Body of pancreas (tissue), 4 donors: Measurements from ENCODE around the gene RGS16. TPM values are rescaled to one million over a fixed set of nuclear protein-coding genes. Genes with fewer than 3 reads are reported as not detected.

Source experiments
- ATAC-seq: fragments of 150-250 bp; one replicate; pipeline ENCODE4 v1.9.1; 2016
- DNase-seq, 4 donors: peaks; one replicate each; pipeline ENCODE4 v3.0.0-alpha.2; 2019
- H3K27ac ChIP-seq, 4 donors: fragments of 200-600 bp; sonication (generic); 1 replicate in 3 of 4; 2 replicates in 1 of 4; pipeline versions ENCODE4 v1.5.1 to v1.6.1; 2016 to 2019; ENCODE audit warnings: mild to moderate bottlenecking in 1 of 4, mixed read lengths in 1 of 4, moderate library complexity in 1 of 4
- H3K27me3 ChIP-seq, 2 donors: fragments of 200-600 bp; sonication (generic); one replicate each; pipeline ENCODE4 v1.6.0; 2016; ENCODE audit warnings: mild to moderate bottlenecking in 1 of 2
- H3K36me3 ChIP-seq, 2 donors: fragments of 200-600 bp; sonication (generic); replicated peaks in 1 of 2; 2 replicates each; pipeline ENCODE4 v1.5.1; 2016; ENCODE audit warnings: low read depth in 2 of 2; ENCODE audit not compliant: insufficient read depth in 1 of 2
- H3K4me1 ChIP-seq: fragments of 200-600 bp; sonication (generic); one replicate; pipeline ENCODE4 v1.6.0; 2016
- H3K4me3 ChIP-seq, 2 donors: fragments of 200-600 bp; sonication (generic); 1 replicate in 1 of 2; 2 replicates in 1 of 2; pipeline ENCODE4 v1.5.1; 2016 to 2019
- H3K9me3 ChIP-seq, 3 donors: fragments of 200-600 bp; sonication (generic); 1 replicate in 2 of 3; 2 replicates in 1 of 3; pipeline ENCODE4 v1.5.1; 2016
- CTCF ChIP-seq, 7 experiments: fragments of 450-650 bp in 4 of 7; fragments of 200-600 bp in 3 of 7; sonication (generic) in 3 of 7; IDR thresholded peaks; one replicate each; pipeline ENCODE4 v1.5.1; 2016 to 2019; ENCODE audit warnings: antibody characterized with exemption in 7 of 7
- POLR2A ChIP-seq, 3 donors: fragments of 450-650 bp; IDR thresholded peaks; one replicate each; pipeline ENCODE4 v1.6.1; 2016; ENCODE audit warnings: antibody characterized with exemption in 3 of 3, mild to moderate bottlenecking in 2 of 3
- WGBS, 2 donors: methylation state at CpG; one replicate each; pipeline ENCODE4 v1.1.5; 2017; 5-methylcytosine and 5-hydroxymethylcytosine counted together
- intact Hi-C: fragments of 100-400 bp; cut with DNase I; formaldehyde crosslinking; loops from one replicate; pipeline ENCODE4 v1.15.1; 2023
- total RNA-seq, 2 donors: library from RNA; depleted of rRNA; stranded (reverse); fragments of >200 nt; gene quantifications; one replicate each; pipeline ENCODE4 v1.1.0, GENCODE V29; 2016

RGS16 gene
- total RNA-seq, 2 donors from 2014 or later, result 2.6 to 3.9 TPM

GRCh38 chr1:182650678-182651338, 46.6 kb upstream of the RGS16 start:
- WGBS, 2 donors, result 73 to 77% methylated on average over 6 of the region's 6 CpGs
- intact Hi-C loops, result no loop called here
- H3K4me3 ChIP-seq, result no peak overlapping the region
- DNase-seq (no peak), ATAC-seq (no peak)
- no peaks in the 10 kb centered on the region for H3K36me3 ChIP-seq
- no peak overlapping the region for H3K27ac ChIP-seq
- H3K27me3 ChIP-seq, result no peaks in the 10 kb centered on the region
- H3K4me1 ChIP-seq, result no peaks in the 10 kb centered on the region
- H3K9me3 ChIP-seq, result no peaks in the 10 kb centered on the region
- TF ChIP-seq CTCF (IDR thresholded peaks at IDR 0.05) (no peak), POLR2A (IDR thresholded peaks at IDR 0.05) (no peak)

GRCh38 chr1:182649041-182649440, 44.9 kb upstream of the RGS16 start:
- 86 to 87% methylated on average over 7 of the region's 7 CpGs for WGBS, 2 donors
- intact Hi-C loops, result no loop called here
- TF ChIP-seq CTCF (IDR thresholded peaks at IDR 0.05) (no peak), POLR2A (IDR thresholded peaks at IDR 0.05) (no peak)
- no peak for ATAC-seq
- Histone ChIP-seq H3K27ac (no peak overlapping the region), H3K27me3 (no peaks in the 10 kb centered on the region), H3K36me3 (no peaks in the 10 kb centered on the region), H3K4me1 (no peaks in the 10 kb centered on the region), H3K4me3 (no peak overlapping the region), H3K9me3 (no peaks in the 10 kb centered on the region)
- no peak for DNase-seq

GRCh38 chr1:182646739-182647138, 42.5 kb upstream of the RGS16 start:
- Histone ChIP-seq H3K27me3 (no peaks in the 10 kb centered on the region), H3K4me3 (no peak overlapping the region), H3K36me3 (no peaks in the 10 kb centered on the region), H3K4me1 (no peaks in the 10 kb centered on the region), H3K9me3 (no peaks in the 10 kb centered on the region), H3K27ac (no peak overlapping the region)
- ATAC-seq, result no peak
- intact Hi-C loops, result no loop called here
- no peak for DNase-seq
- WGBS, 2 donors, result 15 to 26% methylated on average over 2 of the region's 2 CpGs
- TF ChIP-seq POLR2A (IDR thresholded peaks at IDR 0.05) (no peak), CTCF (IDR thresholded peaks at IDR 0.05) (no peak)

DNA sequence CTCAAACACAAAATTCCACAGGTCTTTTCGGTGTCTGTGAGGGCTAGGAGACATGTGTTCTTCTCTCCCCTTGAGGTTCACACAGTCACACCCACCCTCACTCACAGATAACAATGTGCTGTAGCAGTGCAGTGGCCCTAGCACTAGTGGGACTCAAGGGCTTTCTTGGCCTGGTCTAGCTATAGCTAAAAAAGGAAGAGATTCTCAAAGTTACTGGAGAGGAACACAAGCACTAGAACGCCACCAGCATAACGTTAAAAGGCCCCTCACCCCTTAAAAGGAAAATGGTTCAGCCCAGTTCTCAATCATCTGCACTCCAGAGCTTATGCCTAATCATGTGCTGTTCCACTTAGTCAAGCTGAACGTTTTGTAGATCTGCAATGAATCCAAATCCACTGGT, 40.7 kb upstream of the RGS16 start:
- ATAC-seq, result no peak
- 61 to 71% methylated on average over 4 of the region's 4 CpGs for WGBS, 2 donors
- no peak for DNase-seq

More for the DNA sequence above, 40.7 kb upstream of the RGS16 start:
- no peaks in the 10 kb centered on the region for H3K27me3 ChIP-seq
- no peak overlapping the region for H3K4me3 ChIP-seq
- H3K27ac ChIP-seq, result no peak overlapping the region
- TF ChIP-seq POLR2A (IDR thresholded peaks at IDR 0.05), result no peak
- TF ChIP-seq CTCF (IDR thresholded peaks at IDR 0.05), result no peak
- intact Hi-C loops, result no loop called here
- H3K36me3 ChIP-seq, result no peaks in the 10 kb centered on the region
- no peaks in the 10 kb centered on the region for H3K9me3 ChIP-seq
- no peaks in the 10 kb centered on the region for H3K4me1 ChIP-seq
